GM12878 (cell line): ENCODE measurements around the gene GORASP1. TPM values are rescaled to one million over a fixed set of nuclear protein-coding genes. Genes with fewer than 3 reads are reported as not detected.

ENCODE experiments used
- ASH2L ChIP-seq: fragments of 300-600, 200-600 bp; sonication (generic); IDR thresholded peaks from 2 replicates; pipeline ENCODE4 v1.6.1; 2017; ENCODE audit warnings: low read depth, mild to moderate bottlenecking, borderline replicate concordance
- FOS ChIP-seq: IDR thresholded peaks from 3 replicates; pipeline ENCODE4 v1.6.1; 2011; ENCODE audit warnings: borderline replicate concordance; ENCODE audit not compliant: insufficient read length; ENCODE audit errors: extremely low read depth
- MTA2 ChIP-seq: fragments of 450-650 bp; IDR thresholded peaks from 2 replicates; pipeline ENCODE4 v1.6.1; 2016; ENCODE audit warnings: low read depth, mild to moderate bottlenecking, moderate library complexity
- polyA plus RNA-seq, 11 experiments: library from polyadenylated mRNA; depleted of rRNA in 4 of 11; unstranded in 6 of 11; stranded (reverse) in 5 of 11; fragments of >200 nt; fragmentation: Nextera tagmentation in 4 of 11; fragmentation: Illumina TruSeq in 1 of 11; extraction: Ambion mirVana in 4 of 11; extraction: Trizol in 1 of 11; gene quantifications; 1 replicate in 1 of 11; 2 replicates in 10 of 11; pipeline versions ENCODE4 v1.2.1 to v1.2.3, GENCODE V29; 2011 to 2016; ENCODE audit warnings: inconsistent platforms in 2 of 11, missing spikeins in 2 of 11, low read depth in 1 of 11
- total RNA-seq, 4 experiments: library from RNA; depleted of rRNA in 3 of 4; stranded (reverse); fragments of >200 nt in 3 of 4; fragmentation: Illumina TruSeq in 1 of 4; extraction: Trizol in 1 of 4; gene quantifications; 2 replicates each; pipeline versions ENCODE4 v1.2.1 to v1.2.3, GENCODE V29; 2013 to 2021
- TF ChIP-seq, protein P1 (sequence below): fragments of 450-650 bp; IDR thresholded peaks from 2 replicates; pipeline ENCODE4 v1.6.1; 2017; ENCODE audit warnings: mild to moderate bottlenecking, moderate library complexity
- TF ChIP-seq, protein P2 (sequence below): IDR thresholded peaks from 2 replicates; pipeline ENCODE4 v1.6.1; 2012; ENCODE audit warnings: improper control_type of control experiment, low read depth, low read length; ENCODE audit not compliant: insufficient replicate concordance

GORASP1 gene
- total and polyA plus RNA-seq, 10 of the 15 experiments (the other 5 are each of a cell fraction or from before 2014, with no cell fraction given): 3.6 to 32.7 (median 23.2) TPM

DNA sequence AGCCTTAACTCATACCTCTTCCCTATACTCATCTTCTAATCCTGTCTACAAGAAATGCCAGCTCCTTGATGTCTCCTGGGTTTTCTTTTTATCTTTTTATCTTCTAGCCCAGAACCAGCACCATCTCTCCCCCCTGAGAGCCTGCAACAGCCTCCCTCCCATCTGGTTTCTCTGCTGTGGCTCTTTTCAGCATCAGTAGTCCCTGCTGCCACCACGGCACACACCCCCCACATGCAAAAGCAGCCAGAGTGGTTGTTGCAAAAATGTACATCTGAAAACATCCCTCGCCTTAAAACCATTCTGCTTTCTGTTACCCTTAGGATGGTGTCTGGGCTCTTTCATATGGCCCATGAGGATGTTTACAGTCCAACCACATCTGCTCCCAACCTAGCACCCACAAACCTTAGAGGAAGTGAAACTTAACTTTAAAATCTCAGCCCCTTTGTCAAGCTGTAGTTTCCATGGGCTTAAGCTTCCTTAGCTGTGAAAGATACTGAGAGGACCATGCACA, 828 bp upstream of the GORASP1 start (continued):
- TF ChIP-seq, protein P1, sequence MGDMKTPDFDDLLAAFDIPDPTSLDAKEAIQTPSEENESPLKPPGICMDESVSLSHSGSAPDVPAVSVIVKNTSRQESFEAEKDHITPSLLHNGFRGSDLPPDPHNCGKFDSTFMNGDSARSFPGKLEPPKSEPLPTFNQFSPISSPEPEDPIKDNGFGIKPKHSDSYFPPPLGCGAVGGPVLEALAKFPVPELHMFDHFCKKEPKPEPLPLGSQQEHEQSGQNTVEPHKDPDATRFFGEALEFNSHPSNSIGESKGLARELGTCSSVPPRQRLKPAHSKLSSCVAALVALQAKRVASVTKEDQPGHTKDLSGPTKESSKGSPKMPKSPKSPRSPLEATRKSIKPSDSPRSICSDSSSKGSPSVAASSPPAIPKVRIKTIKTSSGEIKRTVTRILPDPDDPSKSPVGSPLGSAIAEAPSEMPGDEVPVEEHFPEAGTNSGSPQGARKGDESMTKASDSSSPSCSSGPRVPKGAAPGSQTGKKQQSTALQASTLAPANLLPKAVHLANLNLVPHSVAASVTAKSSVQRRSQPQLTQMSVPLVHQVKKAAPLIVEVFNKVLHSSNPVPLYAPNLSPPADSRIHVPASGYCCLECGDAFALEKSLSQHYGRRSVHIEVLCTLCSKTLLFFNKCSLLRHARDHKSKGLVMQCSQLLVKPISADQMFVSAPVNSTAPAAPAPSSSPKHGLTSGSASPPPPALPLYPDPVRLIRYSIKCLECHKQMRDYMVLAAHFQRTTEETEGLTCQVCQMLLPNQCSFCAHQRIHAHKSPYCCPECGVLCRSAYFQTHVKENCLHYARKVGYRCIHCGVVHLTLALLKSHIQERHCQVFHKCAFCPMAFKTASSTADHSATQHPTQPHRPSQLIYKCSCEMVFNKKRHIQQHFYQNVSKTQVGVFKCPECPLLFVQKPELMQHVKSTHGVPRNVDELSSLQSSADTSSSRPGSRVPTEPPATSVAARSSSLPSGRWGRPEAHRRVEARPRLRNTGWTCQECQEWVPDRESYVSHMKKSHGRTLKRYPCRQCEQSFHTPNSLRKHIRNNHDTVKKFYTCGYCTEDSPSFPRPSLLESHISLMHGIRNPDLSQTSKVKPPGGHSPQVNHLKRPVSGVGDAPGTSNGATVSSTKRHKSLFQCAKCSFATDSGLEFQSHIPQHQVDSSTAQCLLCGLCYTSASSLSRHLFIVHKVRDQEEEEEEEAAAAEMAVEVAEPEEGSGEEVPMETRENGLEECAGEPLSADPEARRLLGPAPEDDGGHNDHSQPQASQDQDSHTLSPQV: no peak
- TF ChIP-seq MTA2 (peak; percentile 65; the same call in 1 of the 2 replicates), FOS (no peak), ASH2L (no peak)
- TF ChIP-seq, protein P2, sequence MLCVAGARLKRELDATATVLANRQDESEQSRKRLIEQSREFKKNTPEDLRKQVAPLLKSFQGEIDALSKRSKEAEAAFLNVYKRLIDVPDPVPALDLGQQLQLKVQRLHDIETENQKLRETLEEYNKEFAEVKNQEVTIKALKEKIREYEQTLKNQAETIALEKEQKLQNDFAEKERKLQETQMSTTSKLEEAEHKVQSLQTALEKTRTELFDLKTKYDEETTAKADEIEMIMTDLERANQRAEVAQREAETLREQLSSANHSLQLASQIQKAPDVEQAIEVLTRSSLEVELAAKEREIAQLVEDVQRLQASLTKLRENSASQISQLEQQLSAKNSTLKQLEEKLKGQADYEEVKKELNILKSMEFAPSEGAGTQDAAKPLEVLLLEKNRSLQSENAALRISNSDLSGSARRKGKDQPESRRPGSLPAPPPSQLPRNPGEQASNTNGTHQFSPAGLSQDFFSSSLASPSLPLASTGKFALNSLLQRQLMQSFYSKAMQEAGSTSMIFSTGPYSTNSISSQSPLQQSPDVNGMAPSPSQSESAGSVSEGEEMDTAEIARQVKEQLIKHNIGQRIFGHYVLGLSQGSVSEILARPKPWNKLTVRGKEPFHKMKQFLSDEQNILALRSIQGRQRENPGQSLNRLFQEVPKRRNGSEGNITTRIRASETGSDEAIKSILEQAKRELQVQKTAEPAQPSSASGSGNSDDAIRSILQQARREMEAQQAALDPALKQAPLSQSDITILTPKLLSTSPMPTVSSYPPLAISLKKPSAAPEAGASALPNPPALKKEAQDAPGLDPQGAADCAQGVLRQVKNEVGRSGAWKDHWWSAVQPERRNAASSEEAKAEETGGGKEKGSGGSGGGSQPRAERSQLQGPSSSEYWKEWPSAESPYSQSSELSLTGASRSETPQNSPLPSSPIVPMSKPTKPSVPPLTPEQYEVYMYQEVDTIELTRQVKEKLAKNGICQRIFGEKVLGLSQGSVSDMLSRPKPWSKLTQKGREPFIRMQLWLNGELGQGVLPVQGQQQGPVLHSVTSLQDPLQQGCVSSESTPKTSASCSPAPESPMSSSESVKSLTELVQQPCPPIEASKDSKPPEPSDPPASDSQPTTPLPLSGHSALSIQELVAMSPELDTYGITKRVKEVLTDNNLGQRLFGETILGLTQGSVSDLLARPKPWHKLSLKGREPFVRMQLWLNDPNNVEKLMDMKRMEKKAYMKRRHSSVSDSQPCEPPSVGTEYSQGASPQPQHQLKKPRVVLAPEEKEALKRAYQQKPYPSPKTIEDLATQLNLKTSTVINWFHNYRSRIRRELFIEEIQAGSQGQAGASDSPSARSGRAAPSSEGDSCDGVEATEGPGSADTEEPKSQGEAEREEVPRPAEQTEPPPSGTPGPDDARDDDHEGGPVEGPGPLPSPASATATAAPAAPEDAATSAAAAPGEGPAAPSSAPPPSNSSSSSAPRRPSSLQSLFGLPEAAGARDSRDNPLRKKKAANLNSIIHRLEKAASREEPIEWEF: no peak
